NCI-H1105 treated with DMSO at 0.1 percent for 48 hours (cell line): ENCODE results near the gene TTBK2.
A peak's percentile ranks its signal among the peaks of the same experiment; 100 is the strongest.
"Not testable (repeated sequence)": the region's sequence is repeated elsewhere in the genome, so short reads cannot be mapped to it uniquely, and the experiment has no call there.

Source experiments
- DNase-seq: peaks from one replicate; lab custom pipeline; 2025; lab: John Stamatoyannopoulos, UW

The TTBK2 gene

DNA sequence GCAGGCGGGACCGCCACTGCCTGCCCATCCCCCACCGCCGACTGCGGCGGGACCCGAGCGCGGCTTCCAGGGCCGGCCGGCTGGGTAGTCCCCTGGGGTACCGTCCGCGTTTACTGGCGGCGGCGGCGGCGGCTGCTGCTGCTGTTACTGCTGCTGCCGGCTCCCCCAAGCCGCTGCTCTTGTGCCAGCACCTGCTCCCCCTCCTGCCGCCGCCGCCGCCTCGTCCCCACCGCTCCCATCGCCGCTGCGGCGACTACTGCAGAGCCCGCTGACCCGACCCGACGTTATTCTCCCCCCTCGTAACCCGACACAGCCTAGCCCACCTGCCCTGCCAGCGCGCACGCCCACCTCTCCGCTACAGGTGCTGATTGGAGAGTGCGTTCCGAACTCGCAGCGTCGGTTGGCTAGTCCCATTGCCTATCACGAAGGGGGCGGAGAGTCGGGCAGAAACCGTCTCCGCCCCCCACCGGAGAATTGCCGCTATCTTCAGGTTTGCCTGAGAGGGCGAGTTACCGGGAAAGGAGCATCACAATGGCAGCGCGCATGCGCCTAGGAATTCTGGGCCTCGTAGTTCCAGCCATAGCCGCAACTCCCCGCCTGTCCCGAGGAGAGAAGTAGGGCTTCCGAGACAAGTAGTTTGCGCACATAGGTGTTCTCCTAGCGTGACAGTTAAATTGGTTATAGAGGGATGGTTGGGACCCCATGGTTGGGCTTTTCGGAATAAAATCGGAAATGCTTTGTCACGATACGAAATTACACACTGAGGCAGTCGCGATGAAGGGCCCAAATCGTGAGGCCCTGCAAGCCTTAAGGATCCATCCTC lies at the start of gene TTBK2:
Gene TTBK2, minus strand, starts transcription at position 260 of the 823 bp plus-strand sequence. CDS start 42,161 bp downstream, outside the sequence.
- DNase-seq, result peak; percentile 91

DNA sequence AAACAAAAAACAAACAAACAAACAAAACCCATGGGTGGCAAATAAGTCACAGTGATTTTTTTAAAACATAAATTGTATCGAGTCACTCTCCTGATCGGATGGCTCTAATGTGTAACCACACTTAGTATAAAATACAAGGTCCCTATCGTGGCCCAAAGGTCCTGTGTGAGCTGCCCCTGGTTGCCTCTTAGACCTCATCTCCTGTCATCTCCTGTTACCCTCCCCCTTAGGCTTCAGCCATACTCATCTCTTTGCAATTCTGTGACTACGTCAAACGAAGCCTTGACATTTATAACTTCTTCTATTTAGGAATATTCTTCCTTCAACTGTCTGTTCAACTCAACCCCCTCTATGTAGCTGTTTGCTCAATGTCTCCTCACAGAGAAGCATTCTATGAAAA lies 43.9 kb upstream of the TTBK2 start:
- no peak for DNase-seq

DNA sequence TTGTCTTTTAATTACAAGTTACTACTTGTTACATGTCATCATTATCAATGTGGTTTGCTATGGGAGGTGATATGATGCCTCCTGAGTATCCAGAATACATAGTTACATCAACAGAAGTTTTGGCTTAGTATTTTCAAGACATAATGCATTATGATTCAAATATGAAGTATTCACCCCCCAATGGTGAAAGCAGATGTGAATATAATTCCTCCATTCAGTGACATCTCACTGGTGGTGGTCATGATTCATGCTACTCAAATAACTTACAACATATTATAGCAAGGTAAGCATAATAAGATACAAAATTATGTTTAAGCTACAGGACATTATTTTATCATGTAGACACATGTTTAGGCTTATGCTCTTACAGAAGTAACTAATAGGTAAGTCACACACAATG lies 34.9 kb upstream of the TTBK2 start:
- no peak for DNase-seq

DNA sequence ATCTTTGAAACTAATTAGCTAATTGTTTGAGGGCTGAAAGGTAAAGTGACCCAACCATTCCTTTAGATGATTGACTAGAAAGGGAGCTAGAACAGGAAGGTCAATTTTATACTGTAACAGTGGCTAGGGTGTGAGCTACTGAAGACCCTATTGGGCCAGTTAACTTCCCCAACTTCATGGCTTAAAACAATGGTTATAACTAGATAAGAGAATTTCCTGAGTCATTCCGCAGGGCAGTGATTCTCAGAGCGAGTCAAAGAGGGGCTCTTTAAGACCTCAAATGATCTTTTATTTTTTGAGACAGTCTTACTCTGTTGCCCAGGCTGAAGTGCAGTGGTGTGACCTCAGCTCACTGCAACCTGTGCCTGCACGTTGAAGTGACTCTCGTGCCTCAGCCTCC lies 33.7 kb upstream of the TTBK2 start:
- DNase-seq, result no peak

DNA sequence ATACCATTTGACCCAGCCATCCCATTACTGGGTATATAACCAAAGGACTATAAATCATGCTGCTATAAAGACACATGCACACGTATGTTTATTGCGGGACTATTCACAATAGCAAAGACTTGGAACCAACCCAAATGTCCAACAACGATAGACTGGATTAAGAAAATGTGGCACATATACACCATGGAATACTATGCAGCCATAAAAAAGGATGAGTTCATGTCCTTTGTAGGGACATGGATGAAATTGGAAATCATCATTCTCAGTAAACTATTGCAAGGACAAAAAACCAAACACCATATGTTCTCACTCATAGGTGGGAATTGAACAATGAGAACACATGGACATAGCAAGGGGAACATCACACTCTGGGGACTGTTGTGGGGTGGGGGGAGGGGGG lies 28.3 kb upstream of the TTBK2 start:
- DNase-seq, result not testable (repeated sequence)

DNA sequence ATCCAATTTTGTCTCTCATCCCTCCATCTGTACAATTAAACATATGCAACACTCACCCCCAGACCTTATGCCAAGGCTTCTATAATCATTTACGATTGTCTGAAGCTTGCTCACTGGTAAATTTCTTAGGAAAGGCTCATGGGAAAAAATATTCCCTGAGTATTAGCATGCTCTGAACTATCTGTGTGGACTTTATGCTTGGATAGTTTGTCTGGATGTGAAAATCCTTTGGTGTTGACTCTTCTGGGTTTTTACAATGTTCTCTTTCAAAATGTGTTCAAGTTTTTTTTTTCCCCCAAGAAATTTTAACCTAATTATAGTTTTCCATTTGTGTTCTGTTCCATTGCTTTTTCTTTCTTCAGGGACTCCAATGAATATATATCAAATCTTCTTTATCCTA lies 19.9 kb upstream of the TTBK2 start:
- no peak for DNase-seq

DNA sequence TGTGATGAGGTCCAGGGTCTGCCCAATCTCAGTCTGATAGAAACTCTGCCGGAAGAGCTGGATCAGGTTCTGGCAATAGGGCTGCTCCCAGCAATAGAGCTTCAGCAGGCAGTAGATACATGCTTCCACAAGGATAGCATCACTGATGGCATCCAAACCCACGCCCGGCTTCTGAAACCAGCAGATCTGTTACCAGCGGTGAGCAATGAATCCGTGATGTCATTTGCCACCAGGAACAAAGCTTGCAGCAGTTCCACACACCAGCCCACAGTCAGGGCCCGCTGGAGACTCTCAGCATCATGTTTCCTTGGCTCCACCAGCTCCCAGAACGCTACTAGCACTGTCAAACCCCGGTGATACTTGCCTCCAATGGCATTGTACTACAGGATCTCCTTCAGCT lies 19.3 kb upstream of the TTBK2 start:
- no peak for DNase-seq

DNA sequence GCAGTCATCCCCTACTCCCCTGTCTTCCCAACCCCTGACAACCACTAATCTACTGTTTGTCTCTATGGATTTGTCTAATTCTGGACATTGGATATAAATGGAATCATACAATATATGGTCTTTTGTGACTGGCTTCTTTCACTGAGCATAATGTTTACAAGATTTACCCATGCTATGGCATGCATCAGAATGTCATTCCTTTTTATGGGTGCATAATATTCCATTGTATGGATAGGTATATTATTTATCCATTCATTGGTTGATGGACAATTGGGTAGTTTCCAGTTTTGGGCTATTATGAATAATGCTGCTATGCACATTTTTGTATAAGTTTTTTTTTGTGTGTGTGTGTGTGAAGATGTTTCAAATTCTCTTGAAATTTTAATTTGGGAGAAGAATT lies 16.6 kb upstream of the TTBK2 start:
- DNase-seq, result no peak

DNA sequence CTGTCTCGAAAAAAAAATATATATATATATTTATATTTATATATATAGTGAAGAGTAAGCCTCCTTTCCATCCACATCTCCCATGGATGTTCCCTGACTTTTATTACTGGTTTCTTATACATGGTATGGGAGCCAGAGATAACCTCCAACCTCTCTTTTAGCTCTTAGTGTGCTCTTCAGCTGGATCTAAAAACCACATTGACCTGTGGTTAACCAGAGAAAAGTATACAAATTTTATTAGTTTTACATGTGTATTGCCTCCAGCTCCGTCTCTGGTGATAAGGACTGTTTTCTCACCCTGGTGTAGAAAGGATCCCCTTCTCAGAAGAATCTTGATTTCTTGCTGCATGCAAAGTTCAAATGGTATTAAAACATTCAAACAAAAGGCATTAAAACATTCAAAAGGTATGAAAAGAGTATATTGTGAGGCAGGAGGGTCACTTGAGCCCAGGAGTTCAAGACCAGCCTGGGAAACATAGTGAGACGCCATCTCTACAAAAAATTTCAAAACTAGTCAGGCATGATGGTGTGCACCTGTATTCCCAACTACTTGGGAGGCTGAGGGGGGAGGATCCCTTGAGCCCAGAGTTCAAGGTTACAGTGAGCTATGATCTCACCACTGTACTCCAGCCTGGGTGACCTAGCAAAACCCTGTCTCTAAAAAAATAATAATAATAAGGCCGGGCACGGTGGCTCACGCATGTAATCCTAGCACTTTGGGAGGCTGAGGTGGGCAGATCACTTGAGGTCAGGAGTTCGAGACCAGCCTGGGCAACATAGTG lies 13.5 kb upstream of the TTBK2 start:
- no peak for DNase-seq

DNA sequence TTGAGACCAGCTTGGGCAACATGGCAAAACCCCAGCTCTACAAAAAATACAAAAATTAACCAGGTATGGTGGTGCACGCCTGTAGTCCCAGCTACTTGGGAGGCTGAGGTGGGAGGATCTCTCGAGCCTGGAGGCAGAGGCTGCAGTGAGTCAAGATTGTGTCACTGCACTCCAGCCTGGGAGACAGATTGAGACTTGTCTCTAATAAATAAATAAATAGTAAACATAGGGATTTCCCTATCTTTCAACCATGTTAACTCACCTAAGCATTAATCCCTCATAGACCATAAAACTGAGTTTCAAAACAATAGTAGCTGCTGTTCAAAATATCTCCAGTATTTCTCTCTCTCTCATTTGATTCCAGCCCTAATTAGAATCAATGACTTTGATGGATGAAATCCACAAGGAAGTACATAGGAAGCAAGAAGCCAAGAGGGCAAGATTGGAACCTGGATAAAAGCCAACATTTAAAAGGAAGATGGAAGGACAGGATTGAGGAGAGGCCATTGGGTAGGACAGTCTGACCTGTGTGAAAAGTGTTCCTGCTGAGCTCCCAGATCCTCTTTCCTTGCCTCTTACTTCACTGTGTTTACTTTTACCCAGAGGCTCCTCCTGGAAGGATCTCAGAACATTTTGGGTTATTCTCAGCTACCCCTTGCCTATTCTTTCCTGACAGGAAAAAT lies 12.4 kb upstream of the TTBK2 start:
- DNase-seq, result no peak

DNA sequence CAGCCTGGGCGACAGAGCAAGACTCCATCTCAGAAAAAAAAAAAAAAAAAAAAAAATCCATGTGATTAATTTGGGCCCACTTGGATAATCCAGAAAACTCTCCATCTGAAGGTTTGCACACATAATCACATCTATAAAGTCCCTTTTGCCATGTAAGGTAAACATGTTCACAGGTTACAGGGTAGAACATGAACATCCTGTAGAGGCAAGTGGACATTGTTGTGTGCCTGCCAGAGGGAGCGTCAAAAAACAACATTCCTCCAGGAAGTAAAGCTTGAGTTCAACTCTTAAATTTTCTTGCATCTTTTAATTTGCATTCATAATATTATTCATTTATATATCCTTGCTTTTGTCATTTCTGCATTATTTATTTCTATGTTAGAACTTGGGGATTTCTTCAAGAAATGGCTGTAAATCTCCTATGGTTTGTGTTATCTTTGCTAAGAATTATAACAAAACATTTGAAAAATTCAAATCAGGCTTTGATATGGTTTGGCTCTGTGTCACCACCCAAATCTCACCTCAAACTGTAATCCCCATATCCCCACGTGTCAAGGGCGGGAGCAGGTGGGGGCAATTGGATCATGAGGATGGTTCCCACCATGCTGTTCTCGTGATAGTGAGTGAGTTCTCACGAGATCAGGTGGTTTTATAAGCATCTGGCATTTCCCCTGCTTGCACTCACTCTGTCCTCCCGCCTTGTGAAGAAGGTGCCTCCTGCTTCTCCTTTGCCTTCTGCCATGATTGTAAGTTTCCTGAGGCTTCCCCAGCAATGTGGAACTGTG lies 11.3 kb upstream of the TTBK2 start:
- DNase-seq, result no peak

DNA sequence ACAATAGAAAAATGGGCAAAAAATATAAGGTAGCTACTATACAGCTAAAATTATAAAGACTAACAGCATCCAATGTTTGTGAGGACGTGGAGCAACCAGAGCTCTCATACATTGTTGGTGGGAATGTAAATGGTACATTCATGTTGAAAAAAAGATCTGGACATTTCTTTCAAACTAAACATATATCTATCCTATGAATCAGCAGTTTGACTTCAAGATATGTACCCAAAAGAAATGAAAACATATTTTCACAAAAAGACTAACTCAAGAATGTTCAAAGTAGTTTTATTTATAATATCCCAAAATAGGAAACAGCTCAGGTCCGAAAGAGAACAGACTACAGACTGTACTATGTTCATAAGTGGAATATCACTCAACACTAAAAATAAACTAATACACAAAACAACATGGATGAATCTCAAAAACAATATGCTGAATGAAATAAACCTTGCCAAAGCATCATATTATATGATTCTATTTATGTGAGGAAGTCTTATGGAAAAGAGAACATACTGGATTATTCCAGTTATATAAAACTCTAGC lies 8.8 kb upstream of the TTBK2 start:
- no peak for DNase-seq

DNA sequence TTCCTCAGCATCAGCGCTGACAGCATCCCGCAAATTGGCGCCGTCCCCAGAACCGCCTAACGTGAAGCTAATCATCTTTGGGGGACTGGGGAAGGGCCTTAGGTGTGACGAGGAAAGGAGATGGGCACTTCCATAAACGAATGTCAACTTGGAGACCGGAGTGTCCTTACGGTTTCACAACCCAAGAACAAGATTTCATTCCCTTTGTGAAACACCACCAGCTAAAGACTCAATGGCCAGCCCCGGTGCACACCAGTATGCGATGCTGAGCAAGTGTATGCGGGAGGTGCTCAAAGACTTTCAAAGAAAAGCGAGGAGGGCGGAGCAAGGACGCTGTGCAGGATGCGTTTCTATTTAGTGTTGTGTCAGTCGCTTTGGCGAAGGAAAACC lies 759 bp upstream of the TTBK2 start:
- peak; percentile 12 for DNase-seq

DNA sequence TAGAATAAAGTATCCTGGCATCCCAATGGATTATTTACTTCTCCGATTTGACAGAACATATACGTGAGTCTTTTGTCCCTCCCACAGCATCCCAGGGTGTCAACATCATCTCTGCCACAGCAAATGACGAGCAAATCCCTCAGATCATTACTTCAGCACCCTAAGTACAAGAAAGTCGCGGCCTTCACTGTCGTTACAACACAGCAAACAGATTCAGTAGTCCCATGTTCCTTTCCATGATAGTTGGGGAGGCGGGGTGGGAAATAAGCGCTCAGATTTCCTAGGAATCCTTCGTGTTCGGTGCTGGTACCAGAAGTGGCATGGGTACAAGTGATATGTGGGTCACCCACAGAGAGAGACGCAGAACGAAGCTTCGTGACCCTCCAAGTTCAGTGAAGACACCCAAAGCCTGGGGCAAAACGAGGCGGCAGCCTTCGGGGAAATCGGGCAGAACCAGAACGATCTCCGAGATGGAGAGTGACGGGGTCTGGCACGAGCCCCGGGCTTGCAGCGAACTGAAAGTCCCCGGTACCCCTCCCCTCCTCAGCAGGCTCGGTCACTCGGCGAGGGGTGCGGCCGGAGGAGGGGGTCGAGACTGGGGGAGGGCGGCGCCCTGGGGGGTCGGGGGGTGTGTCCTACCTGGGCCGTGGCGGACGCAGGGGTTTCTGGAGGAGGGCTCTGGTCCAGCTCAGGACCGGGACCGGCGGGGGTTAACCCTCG lies 619 bp downstream of the TTBK2 start:
- peak; percentile 30 for DNase-seq

DNA sequence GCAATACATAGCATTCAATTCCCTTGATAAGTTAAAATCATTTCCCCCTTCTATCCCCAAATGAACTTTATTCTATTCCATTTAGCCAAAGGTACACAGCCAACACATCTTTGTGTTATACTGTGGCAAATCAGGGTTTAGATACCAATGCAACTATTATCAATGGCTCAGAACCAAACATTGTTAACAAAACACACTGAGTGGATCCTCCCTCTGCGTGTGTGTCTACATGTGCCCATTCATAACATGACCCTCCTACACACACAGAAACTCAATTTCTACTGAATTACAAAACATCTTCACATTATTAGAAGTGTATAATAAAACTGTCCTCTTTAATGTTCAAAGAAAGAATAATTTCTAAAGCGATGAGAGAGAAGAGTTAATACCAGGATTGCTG lies 1.3 kb downstream of the TTBK2 start:
- no peak for DNase-seq

DNA sequence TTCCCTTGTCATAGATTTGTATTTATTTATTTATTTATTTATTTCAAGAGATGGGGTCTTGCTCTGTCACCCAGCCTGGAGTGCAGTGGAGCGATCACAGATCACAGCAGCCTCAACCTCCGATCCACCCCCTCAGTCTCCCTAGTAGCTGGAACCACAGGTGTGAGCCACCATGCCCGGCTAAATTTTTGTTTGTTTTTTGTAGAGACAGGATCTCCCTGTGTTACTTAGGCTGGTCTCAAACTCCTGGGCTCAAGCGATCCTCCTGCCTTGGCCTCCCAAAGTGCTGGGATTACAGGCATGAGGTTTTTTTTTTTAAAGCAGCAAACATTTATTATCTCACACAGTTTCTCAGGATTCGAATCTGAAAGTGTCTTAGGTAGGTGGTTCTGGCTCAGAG lies 2.5 kb downstream of the TTBK2 start:
- no peak for DNase-seq

DNA sequence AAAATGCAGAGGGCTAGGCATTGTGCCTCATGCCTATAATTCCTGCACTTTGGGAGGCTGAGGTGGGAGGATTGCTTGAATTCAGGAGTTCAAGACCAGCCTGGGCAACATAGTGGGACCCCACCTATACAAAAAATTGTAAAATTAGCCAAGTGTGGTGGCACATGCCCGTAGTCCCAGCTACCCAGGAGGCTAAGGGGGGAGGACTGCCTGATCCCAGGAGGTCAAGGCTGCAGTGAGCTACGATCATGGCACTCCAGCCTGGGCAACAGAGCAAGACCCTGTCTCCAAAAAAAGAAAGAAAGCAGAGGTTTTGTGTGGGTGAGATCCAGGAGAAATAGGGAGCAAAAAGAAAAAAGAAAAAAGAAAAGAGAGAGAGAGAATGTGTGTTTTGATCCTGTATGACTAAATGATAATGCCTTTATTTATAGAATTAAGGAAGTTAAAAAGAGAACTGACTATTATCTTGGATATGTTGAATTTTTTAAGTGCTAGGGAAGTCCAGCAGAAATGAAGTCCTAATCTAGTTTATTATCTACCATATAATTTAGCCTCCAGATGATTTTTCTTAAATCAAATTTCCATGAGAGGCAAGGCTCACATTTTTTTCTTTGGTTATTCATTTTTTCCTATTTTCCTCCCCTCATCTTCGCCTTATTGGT lies 4.8 kb downstream of the TTBK2 start:
- DNase-seq, result no peak

DNA sequence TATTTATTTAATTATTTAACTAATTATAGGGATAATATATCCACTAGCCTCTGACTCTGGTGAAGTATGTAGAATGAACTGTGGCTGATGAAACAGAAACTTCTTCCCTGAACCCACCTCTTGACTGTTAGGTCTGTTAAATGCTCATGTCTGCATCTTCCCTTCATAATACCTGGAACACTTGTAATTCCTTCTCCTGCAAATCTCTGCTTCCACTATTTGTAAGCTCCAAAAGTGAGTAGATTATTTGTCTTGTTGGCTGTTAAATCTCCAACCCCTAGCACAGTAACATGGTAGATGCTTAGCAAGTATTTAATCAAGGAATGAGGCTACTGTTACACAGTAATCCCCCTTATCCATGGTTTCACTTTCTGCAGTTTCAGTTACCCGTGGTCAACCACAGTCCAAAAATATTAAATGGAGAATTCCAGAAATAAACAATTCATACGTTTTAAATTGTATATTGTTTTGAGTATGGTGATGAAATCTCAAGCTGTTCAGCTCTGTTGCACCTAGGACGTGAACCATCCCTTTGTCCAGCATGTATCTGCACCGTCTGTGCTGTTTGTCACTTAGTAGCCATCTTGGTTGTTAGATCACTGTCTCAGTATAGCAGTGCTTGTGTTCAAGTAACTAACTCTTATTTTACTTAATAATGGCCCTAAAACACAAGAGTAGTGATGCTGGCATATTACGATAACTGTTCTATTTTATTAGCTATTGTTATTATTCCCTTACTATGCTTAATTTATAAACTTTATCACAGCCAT lies 5.7 kb downstream of the TTBK2 start:
- DNase-seq, result no peak

DNA sequence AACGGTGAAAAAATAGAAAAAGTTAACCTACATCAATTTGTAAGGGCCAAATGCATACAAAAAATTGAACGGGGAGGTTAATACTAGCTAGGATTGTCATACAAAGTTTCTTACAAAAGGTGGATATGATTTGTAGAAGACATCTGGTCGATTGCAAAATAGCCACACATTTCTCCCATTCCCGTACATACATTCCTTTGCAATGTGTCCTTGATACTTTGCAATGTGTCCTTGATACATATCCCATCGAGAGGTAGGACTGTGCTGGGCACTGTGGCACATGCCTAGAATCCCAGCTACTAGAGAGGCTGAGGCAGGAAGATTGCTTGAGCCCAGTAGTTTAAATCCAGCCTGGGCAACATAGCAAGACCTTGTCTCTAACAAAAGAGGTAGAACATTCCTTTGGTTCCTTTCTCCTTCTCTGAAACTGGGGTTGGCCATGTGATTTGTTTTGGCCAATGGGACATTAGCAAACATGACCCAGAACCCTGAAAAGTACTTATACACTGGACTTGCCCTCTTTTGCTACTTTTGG lies 9.5 kb downstream of the TTBK2 start:
- no peak for DNase-seq

DNA sequence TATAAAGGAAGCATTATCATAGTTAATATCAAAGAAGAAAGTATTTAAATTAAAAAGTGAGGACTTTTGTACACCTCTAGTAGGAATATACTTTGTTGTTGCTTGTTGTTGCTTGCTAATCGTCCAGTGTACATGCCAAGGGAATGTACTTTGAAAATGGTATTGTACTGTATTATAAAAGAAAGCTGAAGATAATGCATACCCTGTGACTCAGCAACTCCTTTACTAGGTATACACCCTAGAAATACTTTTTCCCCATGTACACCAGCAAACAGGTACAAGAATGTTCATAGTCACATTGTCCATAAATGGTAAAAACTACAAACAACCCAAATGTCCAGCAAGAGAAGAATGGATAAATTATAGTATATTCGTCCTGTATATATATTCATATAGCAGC lies 12.0 kb downstream of the TTBK2 start:
- no peak for DNase-seq
